H9 (cell line): ENCODE measurements around the gene MAPT. TPM values are rescaled to one million over a fixed set of nuclear protein-coding genes. Genes with fewer than 3 reads are reported as not detected.

Source experiments
- DNase-seq: peaks from one replicate; pipeline ENCODE4 v3.0.0-alpha.2; 2017
- H2AFZ ChIP-seq: one replicate; pipeline ENCODE4 v1.6.1; 2013; ENCODE audit warnings: mild to moderate bottlenecking, low read length, control low read depth, moderate library complexity
- H2AK5ac ChIP-seq: 2 replicates; pipeline ENCODE4 v1.6.1; 2013; ENCODE audit warnings: low read length, control low read depth, mixed read lengths; ENCODE audit not compliant: insufficient read length
- H2BK120ac ChIP-seq: one replicate; pipeline ENCODE4 v1.6.1; 2013; ENCODE audit warnings: low read depth, mild to moderate bottlenecking, low read length, control low read depth, inconsistent platforms; ENCODE audit not compliant: poor library complexity, severe bottlenecking
- H2BK12ac ChIP-seq: 2 replicates; pipeline ENCODE4 v1.6.1; 2013; ENCODE audit warnings: low read length, control low read depth, mixed read lengths, low read depth; ENCODE audit not compliant: insufficient read length
- H2BK15ac ChIP-seq: 2 replicates; pipeline ENCODE4 v1.6.1; 2013; ENCODE audit warnings: low read depth, low read length, control low read depth
- H2BK20ac ChIP-seq: one replicate; pipeline ENCODE4 v1.6.1; 2013; ENCODE audit warnings: low read depth, mild to moderate bottlenecking, low read length, control low read depth, inconsistent platforms; ENCODE audit not compliant: poor library complexity, severe bottlenecking
- H2BK5ac ChIP-seq: 2 replicates; pipeline ENCODE4 v1.6.1; 2013; ENCODE audit warnings: low read length, control low read depth, mixed read lengths; ENCODE audit not compliant: insufficient read length
- H3K14ac ChIP-seq: 2 replicates; pipeline ENCODE4 v1.6.1; 2013; ENCODE audit warnings: low read length, control low read depth; ENCODE audit not compliant: insufficient read depth
- H3K18ac ChIP-seq: 2 replicates; pipeline ENCODE4 v1.6.1; 2013; ENCODE audit warnings: low read depth, mild to moderate bottlenecking, mixed read lengths, low read length, control low read depth; ENCODE audit not compliant: insufficient read length
- H3K23ac ChIP-seq: 2 replicates; pipeline ENCODE4 v1.6.1; 2013; ENCODE audit warnings: low read length, control low read depth, mixed read lengths, low read depth; ENCODE audit not compliant: insufficient read length
- H3K23me2 ChIP-seq: 2 replicates; pipeline ENCODE4 v1.6.1; 2013; ENCODE audit warnings: low read depth, mild to moderate bottlenecking, mixed read lengths, low read length, control low read depth; ENCODE audit not compliant: insufficient read length, poor library complexity, severe bottlenecking
- H3K27ac ChIP-seq: 2 replicates; pipeline ENCODE4 v1.5.1; 2013; ENCODE audit warnings: low read length, control low read depth, mixed read lengths, low read depth; ENCODE audit not compliant: insufficient read length
- H3K27me3 ChIP-seq: 2 replicates; pipeline ENCODE4 v1.6.1; 2013; ENCODE audit warnings: low read length, control low read depth, inconsistent platforms; ENCODE audit not compliant: insufficient read depth
- H3K4ac ChIP-seq: 2 replicates; pipeline ENCODE4 v1.6.1; 2013; ENCODE audit warnings: low read depth, mild to moderate bottlenecking, control low read depth, inconsistent platforms, low read length, moderate library complexity
- H3K4me1 ChIP-seq: 2 replicates; pipeline ENCODE4 v1.6.1; 2013; ENCODE audit warnings: low read length, control low read depth, inconsistent platforms; ENCODE audit not compliant: insufficient read depth
- H3K4me2 ChIP-seq: 2 replicates; pipeline ENCODE4 v1.6.1; 2013; ENCODE audit warnings: low read length, control low read depth, mixed read lengths; ENCODE audit not compliant: insufficient read length, insufficient read depth
- H3K56ac ChIP-seq: 2 replicates; pipeline ENCODE4 v1.6.1; 2013; ENCODE audit warnings: low read depth, mild to moderate bottlenecking, mixed read lengths, low read length, control low read depth; ENCODE audit not compliant: insufficient read length
- H3K79me1 ChIP-seq: 2 replicates; pipeline ENCODE4 v1.6.1; 2013; ENCODE audit warnings: low read depth, mild to moderate bottlenecking, moderate library complexity, low read length, control low read depth, inconsistent platforms; ENCODE audit not compliant: insufficient read depth, poor library complexity, severe bottlenecking
- H3K79me2 ChIP-seq: 2 replicates; pipeline ENCODE4 v1.6.1; 2013; ENCODE audit warnings: low read length, control low read depth, inconsistent platforms; ENCODE audit not compliant: insufficient read depth
- H3K9ac ChIP-seq: 2 replicates; pipeline ENCODE4 v1.6.1; 2013; ENCODE audit warnings: low read length, control low read depth, mixed read lengths; ENCODE audit not compliant: insufficient read length; ENCODE audit errors: extremely low read depth
- H3K9me3 ChIP-seq: one replicate; pipeline ENCODE4 v1.6.1; 2013; ENCODE audit warnings: low read depth, low read length, inconsistent platforms; ENCODE audit not compliant: control insufficient read depth
- H3T11ph ChIP-seq: one replicate; pipeline ENCODE4 v1.6.1; 2013; ENCODE audit warnings: mild to moderate bottlenecking, low read length, control low read depth, inconsistent platforms
- H4K20me1 ChIP-seq: one replicate; pipeline ENCODE4 v1.6.1; 2013; ENCODE audit not compliant: control insufficient read depth, insufficient read length, insufficient read depth
- H4K5ac ChIP-seq: 2 replicates; pipeline ENCODE4 v1.6.1; 2013; ENCODE audit warnings: low read depth, mild to moderate bottlenecking, mixed read lengths, low read length, control low read depth; ENCODE audit not compliant: insufficient read length
- H4K8ac ChIP-seq: replicated peaks from 2 replicates; pipeline ENCODE4 v1.6.1; 2013; ENCODE audit warnings: low read length, control low read depth, mixed read lengths, low read depth; ENCODE audit not compliant: insufficient read length
- H4K91ac ChIP-seq: 2 replicates; pipeline ENCODE4 v1.6.1; 2013; ENCODE audit warnings: low read depth, mild to moderate bottlenecking, moderate library complexity, mixed read lengths, low read length, control low read depth; ENCODE audit not compliant: insufficient read length
- H3K27ac Mint-ChIP-seq, 3 experiments: 2 replicates in 2 of 3; 3 replicates in 1 of 3; pipeline ENCODE4 v1.8.0; 2020 to 2021; ENCODE audit warnings: mixed read lengths in 3 of 3, mild to moderate bottlenecking in 1 of 3, moderate library complexity in 1 of 3
- H3K27me3 Mint-ChIP-seq: 2 replicates; pipeline ENCODE4 v1.8.0; 2021; ENCODE audit warnings: low read depth, mild to moderate bottlenecking, moderate library complexity, mixed read lengths
- H3K36me3 Mint-ChIP-seq, 3 experiments: 2 replicates in 2 of 3; 3 replicates in 1 of 3; pipeline ENCODE4 v1.8.0; 2020 to 2021; ENCODE audit warnings: low read depth in 3 of 3, mixed read lengths in 3 of 3; ENCODE audit not compliant: insufficient read depth in 1 of 3
- H3K4me1 Mint-ChIP-seq, 2 experiments: 2 replicates each; pipeline ENCODE4 v1.8.0; 2020; ENCODE audit warnings: mixed read lengths in 2 of 2
- H3K4me3 Mint-ChIP-seq, 2 experiments: 2 replicates in 1 of 2; 3 replicates in 1 of 2; pipeline ENCODE4 v1.8.0; 2020 to 2021; ENCODE audit warnings: mild to moderate bottlenecking in 2 of 2, mixed read lengths in 2 of 2, moderate library complexity in 1 of 2
- H3K9me3 Mint-ChIP-seq, 2 experiments: 2 replicates in 1 of 2; 3 replicates in 1 of 2; pipeline ENCODE4 v1.8.0; 2020; ENCODE audit warnings: mild to moderate bottlenecking in 2 of 2, mixed read lengths in 2 of 2, moderate library complexity in 1 of 2
- WGBS: extraction: QIAGEN DNeasy Blood & Tissue Kit; methylation state at CpG from one replicate; pipeline ENCODE4 v1.1.7; 2013; ENCODE audit warnings: missing lambda C conversion rate, low lambda C conversion rate, mixed read lengths; ENCODE audit not compliant: insufficient read length; ENCODE audit errors: extremely low coverage; 5-methylcytosine and 5-hydroxymethylcytosine counted together
- total RNA-seq: library from RNA; stranded (reverse); gene quantifications from 2 replicates; pipeline ENCODE4 v1.2.1, GENCODE V29; 2021
- TF ChIP-seq, protein P1 (sequence below): fragments of 200-600 bp; sonication (generic); conservative IDR thresholded peaks from 3 replicates; pipeline ENCODE4 v1.8.0; 2021; ENCODE audit warnings: antibody characterized with exemption, mild to moderate bottlenecking

The MAPT gene
- total RNA-seq, 1 experiment from 2014 or later: 1.6 TPM

GRCh38 chr17:45857977-45858708, 36.2 kb upstream of the MAPT start:
- TF ChIP-seq, protein P1, sequence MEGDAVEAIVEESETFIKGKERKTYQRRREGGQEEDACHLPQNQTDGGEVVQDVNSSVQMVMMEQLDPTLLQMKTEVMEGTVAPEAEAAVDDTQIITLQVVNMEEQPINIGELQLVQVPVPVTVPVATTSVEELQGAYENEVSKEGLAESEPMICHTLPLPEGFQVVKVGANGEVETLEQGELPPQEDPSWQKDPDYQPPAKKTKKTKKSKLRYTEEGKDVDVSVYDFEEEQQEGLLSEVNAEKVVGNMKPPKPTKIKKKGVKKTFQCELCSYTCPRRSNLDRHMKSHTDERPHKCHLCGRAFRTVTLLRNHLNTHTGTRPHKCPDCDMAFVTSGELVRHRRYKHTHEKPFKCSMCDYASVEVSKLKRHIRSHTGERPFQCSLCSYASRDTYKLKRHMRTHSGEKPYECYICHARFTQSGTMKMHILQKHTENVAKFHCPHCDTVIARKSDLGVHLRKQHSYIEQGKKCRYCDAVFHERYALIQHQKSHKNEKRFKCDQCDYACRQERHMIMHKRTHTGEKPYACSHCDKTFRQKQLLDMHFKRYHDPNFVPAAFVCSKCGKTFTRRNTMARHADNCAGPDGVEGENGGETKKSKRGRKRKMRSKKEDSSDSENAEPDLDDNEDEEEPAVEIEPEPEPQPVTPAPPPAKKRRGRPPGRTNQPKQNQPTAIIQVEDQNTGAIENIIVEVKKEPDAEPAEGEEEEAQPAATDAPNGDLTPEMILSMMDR: no peak
- no peaks in the 10 kb centered on the region for H3K36me3 Mint-ChIP-seq
- no peak overlapping the region for H3K4me3 Mint-ChIP-seq
- Histone ChIP-seq H3K9me3 (no peaks in the 10 kb centered on the region), H4K20me1 (peaks cover 3% of the 10 kb centered on the region), H2AK5ac (no peak overlapping the region), H3K9ac (no peak overlapping the region), H2BK12ac (no peak overlapping the region), H2BK120ac (no peak overlapping the region), H3K4ac (no peak overlapping the region), H3K23me2 (no peaks in the 10 kb centered on the region), H3K27ac (no peak overlapping the region), H3K79me1 (no peaks in the 10 kb centered on the region), H4K5ac (no peak overlapping the region), H3T11ph (no peak overlapping the region), H3K27me3 (no peaks in the 10 kb centered on the region; the same call in 1 of the 2 replicates), H2BK20ac (no peak overlapping the region), H3K18ac (no peak overlapping the region), H2BK15ac (no peak overlapping the region), H2AFZ (no peak overlapping the region), H2BK5ac (no peak overlapping the region), H3K79me2 (no peaks in the 10 kb centered on the region), H4K91ac (no peak overlapping the region), H4K8ac (no peak overlapping the region), H3K4me2 (no peak overlapping the region), H3K14ac (no peak overlapping the region), H3K4me1 (no peaks in the 10 kb centered on the region), H3K56ac (no peak overlapping the region), H3K23ac (no peak overlapping the region)
- H3K27ac Mint-ChIP-seq: peak overlapping the region in 1 of 3 experiments; percentile 0; a peak in 1 of 7 replicates
- peaks cover 0 to 7% of the 10 kb centered on the region in 2 experiments; a peak in 3 of 4 replicates for H3K4me1 Mint-ChIP-seq
- WGBS: no CpG with 5 or more reads among the region's 10 CpGs
- H3K27me3 Mint-ChIP-seq: peaks cover 30% of the 10 kb centered on the region
- H3K9me3 Mint-ChIP-seq: peaks cover 0 to 6% of the 10 kb centered on the region in 2 experiments; a peak in 2 of 5 replicates
- DNase-seq: peak; percentile 79
